GM12865 (cell line): Measurements from ENCODE around the gene HOXC5.
"Not testable (repeated sequence)": the region's sequence is repeated elsewhere in the genome, so short reads cannot be mapped to it uniquely, and the experiment has no call there.

ENCODE experiments used
- DNase-seq: peaks from one replicate; pipeline ENCODE4 v3.0.0; 2010; ENCODE audit warnings: low read depth
- H3K4me3 ChIP-seq: 2 replicates; pipeline ENCODE4 v1.5.1; 2011; ENCODE audit warnings: mild to moderate bottlenecking, low read depth, low read length, control low read depth
- TF ChIP-seq, protein P1 (sequence below): IDR thresholded peaks from 2 replicates; pipeline ENCODE4 v1.5.1; 2011; ENCODE audit warnings: low read length, control low read depth, low read depth, inconsistent platforms; ENCODE audit not compliant: insufficient read depth; ENCODE audit errors: missing control alignments

The HOXC5 gene

GRCh38 chr12:54041097-54041690 is 8.3 kb downstream of the HOXC5 start:
- TF ChIP-seq, protein P1, sequence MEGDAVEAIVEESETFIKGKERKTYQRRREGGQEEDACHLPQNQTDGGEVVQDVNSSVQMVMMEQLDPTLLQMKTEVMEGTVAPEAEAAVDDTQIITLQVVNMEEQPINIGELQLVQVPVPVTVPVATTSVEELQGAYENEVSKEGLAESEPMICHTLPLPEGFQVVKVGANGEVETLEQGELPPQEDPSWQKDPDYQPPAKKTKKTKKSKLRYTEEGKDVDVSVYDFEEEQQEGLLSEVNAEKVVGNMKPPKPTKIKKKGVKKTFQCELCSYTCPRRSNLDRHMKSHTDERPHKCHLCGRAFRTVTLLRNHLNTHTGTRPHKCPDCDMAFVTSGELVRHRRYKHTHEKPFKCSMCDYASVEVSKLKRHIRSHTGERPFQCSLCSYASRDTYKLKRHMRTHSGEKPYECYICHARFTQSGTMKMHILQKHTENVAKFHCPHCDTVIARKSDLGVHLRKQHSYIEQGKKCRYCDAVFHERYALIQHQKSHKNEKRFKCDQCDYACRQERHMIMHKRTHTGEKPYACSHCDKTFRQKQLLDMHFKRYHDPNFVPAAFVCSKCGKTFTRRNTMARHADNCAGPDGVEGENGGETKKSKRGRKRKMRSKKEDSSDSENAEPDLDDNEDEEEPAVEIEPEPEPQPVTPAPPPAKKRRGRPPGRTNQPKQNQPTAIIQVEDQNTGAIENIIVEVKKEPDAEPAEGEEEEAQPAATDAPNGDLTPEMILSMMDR = no peak
- H3K4me3 ChIP-seq = no peak overlapping the region
- no peak for DNase-seq

GRCh38 chr12:54042033-54042432 is 9.2 kb downstream of the HOXC5 start:
- H3K4me3 ChIP-seq, DNase-seq: not testable (repeated sequence)

DNA sequence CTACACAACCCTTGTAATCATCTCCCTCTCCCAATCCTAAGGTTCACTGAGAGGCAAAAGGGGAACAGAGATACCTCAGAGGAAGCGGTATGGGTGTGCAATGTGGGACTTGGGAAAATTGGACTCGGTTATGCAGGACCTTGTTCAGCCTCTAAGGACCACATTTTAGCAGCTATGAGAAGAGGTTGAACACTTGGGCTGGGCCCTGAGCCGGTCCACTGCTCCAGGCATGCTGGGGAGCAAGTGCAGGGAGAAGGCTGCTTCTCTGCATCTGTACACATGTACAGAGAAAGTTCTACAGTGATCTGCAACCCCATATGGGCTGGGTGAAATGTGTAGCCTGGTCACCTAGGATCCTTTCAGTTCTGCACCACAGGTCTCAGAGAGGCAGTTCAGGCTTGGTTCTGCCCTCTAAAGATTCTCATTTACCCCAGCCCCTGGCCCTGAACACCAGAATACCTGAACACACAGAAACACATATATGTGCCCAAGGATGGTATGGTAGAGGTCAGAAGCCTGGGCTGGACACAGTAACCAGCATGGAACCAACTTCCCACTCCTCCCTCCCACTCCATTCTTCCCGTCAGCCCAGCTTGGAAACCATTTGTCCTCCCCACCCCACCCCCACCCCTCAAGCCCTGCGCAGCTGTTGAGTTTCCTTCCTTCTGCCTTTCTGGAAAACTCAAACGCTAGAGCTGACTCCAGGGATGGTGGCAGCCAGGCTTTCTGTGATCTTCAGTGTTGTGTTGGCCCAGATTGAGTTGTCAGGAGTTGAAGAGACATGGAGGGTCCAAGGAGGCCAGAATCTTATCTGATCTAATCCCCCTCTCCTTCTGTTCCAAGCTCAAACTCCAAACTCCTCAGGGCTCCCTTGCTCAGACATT is 10.4 kb downstream of the HOXC5 start:
- H3K4me3 ChIP-seq = no peak overlapping the region
- TF ChIP-seq, protein P1 = no peak
- DNase-seq = no peak

- TF ChIP-seq, protein P1 = no peak
- DNase-seq = no peak
Measured at GRCh38 chr12:54044425-54045103, 11.7 kb downstream of the HOXC5 start.

GRCh38 chr12:54045401-54045800 is 12.6 kb downstream of the HOXC5 start:
- H3K4me3 ChIP-seq = no peak overlapping the region
- no peak for DNase-seq
- TF ChIP-seq, protein P1 = no peak

More at GRCh38 chr12:54044425-54045103, 11.7 kb downstream of the HOXC5 start:
- no peak overlapping the region for H3K4me3 ChIP-seq

GRCh38 chr12:54045868-54046521 is 13.1 kb downstream of the HOXC5 start:
- H3K4me3 ChIP-seq = no peak overlapping the region
- TF ChIP-seq, protein P1 = no peak
- no peak for DNase-seq

DNA sequence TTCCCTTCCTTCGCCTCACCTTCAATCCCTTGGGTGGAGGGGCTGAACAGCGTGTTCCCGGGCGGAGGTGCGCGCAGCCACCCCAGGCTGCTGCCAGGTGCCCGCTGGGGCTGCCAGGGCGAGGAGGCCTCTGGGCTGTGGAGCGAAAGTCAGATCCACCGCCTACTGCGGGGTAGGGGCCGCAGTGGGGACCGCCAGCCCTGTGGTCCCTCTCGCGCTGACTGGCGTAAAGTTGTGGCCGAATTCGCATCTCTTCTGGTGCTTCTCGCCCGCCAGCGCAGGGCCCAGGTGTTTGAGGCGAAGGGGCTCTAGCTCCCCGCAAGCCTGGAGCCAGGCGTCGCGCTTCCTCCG is 13.9 kb downstream of the HOXC5 start:
- no peak overlapping the region for H3K4me3 ChIP-seq
- DNase-seq = no peak
- TF ChIP-seq, protein P1 = no peak
